ENCODE results near the gene HUS1. TPM values are rescaled to one million over a fixed set of nuclear protein-coding genes. Genes with fewer than 3 reads are reported as not detected.
A peak's percentile ranks its signal among the peaks of the same experiment; 100 is the strongest.
"Not testable (repeated sequence)": the region's sequence is repeated elsewhere in the genome, so short reads cannot be mapped to it uniquely, and the experiment has no call there.

HUS1 gene
- total RNA-seq, 1 experiment from 2014 or later, result 19.4 TPM

- DNase-seq (ENCODE audit: low read depth), result no peak
Observed at GRCh38 chr7:47944536-47945260, 34.7 kb downstream of the HUS1 start.

DNA sequence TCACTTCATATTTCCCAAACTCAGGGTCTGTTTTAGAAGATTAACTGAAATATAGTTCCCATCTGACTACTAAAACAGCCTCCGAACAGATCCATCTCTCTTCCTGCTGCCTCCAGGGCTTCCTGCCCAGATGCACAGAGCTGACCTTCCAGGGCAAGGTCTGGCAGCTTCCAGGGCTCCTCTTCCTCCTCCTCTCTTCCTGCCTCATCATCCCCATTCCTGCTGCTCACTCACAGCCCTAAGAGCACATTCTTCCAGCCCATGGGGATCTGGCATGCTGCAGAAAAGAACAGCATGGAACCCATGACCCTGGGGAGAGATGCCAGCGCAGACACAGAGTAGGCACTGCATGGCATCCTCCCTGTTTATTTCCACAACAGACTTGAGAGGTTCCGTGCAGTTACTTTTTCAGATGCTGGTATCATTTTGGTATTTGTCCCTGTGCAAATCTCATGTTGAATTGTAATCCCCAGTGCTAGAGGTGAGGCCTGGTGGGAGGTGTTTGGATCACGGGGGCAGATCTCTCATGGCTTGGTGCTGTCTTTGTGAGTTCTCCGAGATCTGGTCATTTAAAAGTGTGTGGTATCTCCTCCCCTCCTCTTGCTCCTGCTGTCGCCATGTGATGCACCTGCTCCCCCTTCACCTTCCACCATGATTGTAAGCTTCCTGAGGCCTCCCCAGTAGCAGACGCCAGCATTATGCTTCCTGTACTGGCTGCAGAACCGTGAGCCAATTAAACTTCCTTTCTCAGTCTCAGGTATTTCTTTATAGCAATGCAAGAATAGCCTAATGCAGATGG, 35.5 kb downstream of the HUS1 start:
- no peak for DNase-seq (ENCODE audit: low read depth)

DNA sequence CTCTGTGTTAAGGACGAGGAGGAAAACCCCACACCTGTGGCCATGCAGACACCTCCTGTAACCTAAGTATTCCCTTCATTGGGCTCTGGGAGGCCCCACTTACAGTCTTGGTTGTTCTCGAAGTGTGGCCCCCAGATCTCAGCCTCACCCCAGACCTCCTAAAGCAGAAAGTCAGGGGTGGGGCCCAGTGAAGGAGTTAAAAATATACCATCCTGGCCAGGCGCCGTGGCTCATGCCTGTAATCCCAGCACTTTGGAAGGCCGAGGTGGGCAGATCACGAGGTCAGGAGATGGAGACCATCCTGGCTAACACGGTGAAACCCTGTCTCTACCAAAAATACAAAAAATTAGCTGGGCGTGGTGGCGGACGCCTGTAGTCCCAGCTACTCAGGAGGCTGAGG, 36.8 kb downstream of the HUS1 start:
- DNase-seq (ENCODE audit: low read depth), result not testable (repeated sequence)

DNA sequence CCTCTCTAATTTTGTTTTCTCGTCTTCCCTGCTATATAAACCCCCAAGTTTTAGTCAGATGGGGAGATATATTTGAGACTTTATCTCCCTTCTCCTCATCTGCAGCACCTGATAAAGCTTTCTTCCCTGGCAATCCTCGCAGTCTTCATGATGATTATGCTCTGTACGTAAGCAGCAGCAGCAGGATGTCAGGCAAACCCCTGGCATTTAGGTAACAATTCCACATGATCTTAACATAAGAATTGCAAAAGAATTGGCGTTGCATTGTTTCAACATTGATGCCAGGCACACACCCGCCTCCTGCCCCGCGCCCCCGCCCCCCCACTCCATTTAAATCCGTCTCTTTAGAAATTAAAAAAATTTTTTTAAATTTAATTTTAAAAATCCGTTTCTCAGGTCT, 37.3 kb downstream of the HUS1 start:
- DNase-seq (ENCODE audit: low read depth), result no peak

GRCh38 chr7:47941136-47941844, 38.1 kb downstream of the HUS1 start:
- DNase-seq (ENCODE audit: low read depth), result peak; percentile 88

DNA sequence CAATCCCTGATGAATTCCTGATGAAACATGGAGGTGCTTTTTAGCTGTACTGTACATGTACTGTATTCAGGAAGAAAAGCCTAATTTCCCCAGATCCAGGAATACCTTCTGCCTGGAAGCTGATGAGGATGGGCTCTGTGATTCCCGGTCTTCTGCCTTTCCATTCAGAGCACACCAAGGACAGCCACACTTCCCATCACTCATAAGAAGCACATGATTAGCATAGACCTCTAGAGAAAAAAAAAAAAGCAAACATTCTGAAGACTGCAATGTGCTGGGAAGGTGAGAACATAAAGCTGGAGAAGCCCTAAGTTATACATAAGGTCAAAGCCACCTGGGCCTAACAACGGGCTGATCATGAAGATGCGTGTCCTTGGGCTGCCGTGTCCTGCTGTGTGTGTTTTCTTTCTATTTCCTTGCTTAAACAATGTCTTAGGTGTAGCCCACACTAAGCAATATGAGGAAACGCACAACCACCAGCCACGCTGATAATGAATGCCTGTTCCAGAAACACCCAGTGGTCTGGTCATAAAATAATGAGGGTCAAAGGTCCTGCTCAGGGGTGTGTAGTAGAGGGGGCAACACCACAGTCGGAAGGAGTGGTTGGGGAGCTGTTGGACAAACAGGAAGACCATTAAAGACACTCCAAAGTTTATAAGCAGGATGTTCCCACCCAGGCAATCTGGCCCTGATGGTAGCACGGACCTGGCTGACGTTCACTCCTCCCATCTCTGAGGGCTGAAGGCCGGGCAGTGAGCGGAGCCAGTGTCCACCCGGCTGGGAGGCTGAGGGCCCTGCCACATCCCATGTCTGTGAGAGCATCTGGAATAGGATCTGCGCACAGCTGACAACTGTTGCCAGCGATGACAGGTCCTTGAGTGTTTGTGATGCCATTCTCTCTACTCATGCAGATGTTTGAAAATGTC, 39.1 kb downstream of the HUS1 start:
- peak; percentile 29 for DNase-seq (ENCODE audit: low read depth)

- DNase-seq (ENCODE audit: low read depth), result no peak
Observed at GRCh38 chr7:47939425-47940036, 39.9 kb downstream of the HUS1 start.

- DNase-seq (ENCODE audit: low read depth), result peak; percentile 63
Observed at GRCh38 chr7:47938574-47939165, 40.7 kb downstream of the HUS1 start.

GRCh38 chr7:47937711-47938573, 41.5 kb downstream of the HUS1 start:
- no peak for DNase-seq (ENCODE audit: low read depth)

DNA sequence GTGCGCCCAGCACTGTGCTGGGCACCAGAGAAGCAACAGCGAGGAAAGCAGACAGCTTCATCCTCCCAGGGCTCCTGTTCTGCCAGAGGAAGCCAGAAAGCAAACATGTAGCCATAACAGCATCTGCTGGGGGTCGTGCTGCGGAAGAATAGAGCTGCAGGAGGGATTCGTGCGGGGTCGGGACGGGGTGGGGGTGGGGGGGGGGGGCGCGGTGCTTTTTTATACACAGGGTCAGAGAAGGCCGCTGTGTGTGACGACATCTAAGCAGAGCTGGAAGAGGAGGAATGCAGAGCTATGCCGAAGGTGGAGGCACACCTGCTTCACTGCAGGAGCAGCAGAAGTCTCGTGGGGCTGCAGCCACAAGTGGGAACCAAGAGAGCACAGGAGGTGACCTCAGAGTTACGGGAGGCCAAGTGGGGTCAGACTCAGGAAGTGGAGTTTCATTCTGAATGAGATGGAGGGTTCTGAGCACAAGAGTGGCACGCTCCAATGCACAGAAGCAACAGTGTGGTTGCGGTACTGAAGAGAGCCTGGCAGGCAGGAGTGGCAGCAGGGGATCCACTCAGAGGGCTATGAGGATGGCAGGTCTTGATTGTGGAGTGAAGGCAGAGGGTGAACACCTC, 42.2 kb downstream of the HUS1 start:
- DNase-seq (ENCODE audit: low read depth), result no peak

GRCh38 chr7:47936323-47936722, 43.1 kb downstream of the HUS1 start:
- DNase-seq (ENCODE audit: low read depth), result no peak

DNA sequence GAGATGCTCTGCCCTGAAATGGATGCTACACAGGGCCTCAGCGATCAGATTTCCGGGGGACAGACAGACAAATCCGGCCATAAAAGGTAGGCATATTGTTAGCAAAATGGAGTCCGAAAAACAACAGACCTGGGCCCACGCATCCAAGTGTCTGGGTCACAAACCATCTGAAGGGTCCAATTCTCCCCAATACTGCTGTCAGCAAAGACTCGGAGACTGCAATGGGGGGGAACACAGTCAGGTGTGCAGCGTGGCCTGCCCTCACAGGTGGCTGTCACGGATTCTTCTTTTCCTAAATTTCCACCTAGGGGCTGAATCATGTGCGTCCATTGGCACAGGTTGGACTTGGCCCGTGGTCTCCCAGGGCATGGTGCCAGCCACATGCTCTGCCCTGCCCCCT, 44.1 kb downstream of the HUS1 start:
- no peak for DNase-seq (ENCODE audit: low read depth)

GRCh38 chr7:47934831-47935230, 44.6 kb downstream of the HUS1 start:
- DNase-seq (ENCODE audit: low read depth), result no peak

DNA sequence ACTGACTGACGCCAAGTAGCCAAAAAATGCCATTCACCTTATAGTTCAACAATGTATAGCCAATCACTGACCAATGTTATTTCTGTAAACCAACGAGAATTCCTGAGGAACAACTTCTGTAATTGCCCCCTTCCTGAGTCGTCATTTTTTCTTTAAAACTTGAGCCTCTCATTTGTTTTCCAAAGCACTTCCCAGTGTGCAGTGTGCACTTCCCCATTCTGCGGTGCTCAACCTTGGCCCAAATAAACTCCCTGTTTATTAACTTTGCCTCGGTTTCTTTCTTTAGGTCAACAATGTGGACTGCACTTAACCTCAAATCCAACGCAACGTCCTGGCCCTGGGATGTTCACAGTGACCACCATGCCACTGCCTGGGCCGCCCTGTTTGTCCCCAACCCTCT, 46.2 kb downstream of the HUS1 start:
- DNase-seq (ENCODE audit: low read depth), result no peak

DNA sequence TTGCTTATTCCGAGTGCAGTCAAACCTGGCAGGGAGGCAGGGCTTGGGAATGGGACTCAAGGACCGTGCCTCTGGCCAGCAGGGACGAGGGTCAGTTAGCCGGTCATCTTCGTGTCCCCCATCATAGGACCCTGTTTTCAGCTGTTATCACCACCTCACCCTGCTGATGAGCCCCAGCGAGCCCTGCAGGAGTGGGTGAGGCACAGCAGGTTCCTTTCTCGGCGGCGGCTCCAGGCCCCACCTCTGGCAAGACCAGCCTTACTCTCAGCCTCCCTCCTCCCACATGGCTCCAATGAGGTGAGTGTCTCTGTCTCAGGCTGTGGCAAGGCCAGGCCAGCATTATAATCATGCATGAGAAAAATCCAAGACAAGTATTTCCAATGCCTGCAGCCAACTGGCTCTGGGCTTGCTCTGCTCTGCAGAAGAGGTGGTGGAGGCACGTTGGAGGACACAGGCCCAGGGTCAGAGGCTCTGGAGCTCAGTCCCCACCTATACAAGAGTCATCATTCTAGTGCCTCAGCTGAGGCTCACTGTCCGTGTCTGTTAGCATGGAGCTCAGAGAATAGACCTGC, 46.9 kb downstream of the HUS1 start:
- no peak for DNase-seq (ENCODE audit: low read depth)

GRCh38 chr7:47932016-47932415, 47.4 kb downstream of the HUS1 start:
- DNase-seq (ENCODE audit: low read depth), result peak; percentile 76

GRCh38 chr7:47931005-47932004, 48.1 kb downstream of the HUS1 start:
- DNase-seq (ENCODE audit: low read depth), result peak; percentile 26

GRCh38 chr7:47924266-47924665, 55.1 kb downstream of the HUS1 start:
- no peak for DNase-seq (ENCODE audit: low read depth)
